H9 (cell line): ENCODE data around the gene KATNB1. TPM values are rescaled to one million over a fixed set of nuclear protein-coding genes. Genes with fewer than 3 reads are reported as not detected.

Experiments used
- DNase-seq: peaks from one replicate; pipeline ENCODE4 v3.0.0-alpha.2; 2017
- H2AFZ ChIP-seq: one replicate; pipeline ENCODE4 v1.6.1; 2013; ENCODE audit warnings: mild to moderate bottlenecking, low read length, control low read depth, moderate library complexity
- H2AK5ac ChIP-seq: 2 replicates; pipeline ENCODE4 v1.6.1; 2013; ENCODE audit warnings: low read length, control low read depth, mixed read lengths; ENCODE audit not compliant: insufficient read length
- H2BK120ac ChIP-seq: one replicate; pipeline ENCODE4 v1.6.1; 2013; ENCODE audit warnings: low read depth, mild to moderate bottlenecking, low read length, control low read depth, inconsistent platforms; ENCODE audit not compliant: poor library complexity, severe bottlenecking
- H2BK12ac ChIP-seq: 2 replicates; pipeline ENCODE4 v1.6.1; 2013; ENCODE audit warnings: low read length, control low read depth, mixed read lengths, low read depth; ENCODE audit not compliant: insufficient read length
- H2BK15ac ChIP-seq: 2 replicates; pipeline ENCODE4 v1.6.1; 2013; ENCODE audit warnings: low read depth, low read length, control low read depth
- H2BK20ac ChIP-seq: one replicate; pipeline ENCODE4 v1.6.1; 2013; ENCODE audit warnings: low read depth, mild to moderate bottlenecking, low read length, control low read depth, inconsistent platforms; ENCODE audit not compliant: poor library complexity, severe bottlenecking
- H2BK5ac ChIP-seq: 2 replicates; pipeline ENCODE4 v1.6.1; 2013; ENCODE audit warnings: low read length, control low read depth, mixed read lengths; ENCODE audit not compliant: insufficient read length
- H3K14ac ChIP-seq: 2 replicates; pipeline ENCODE4 v1.6.1; 2013; ENCODE audit warnings: low read length, control low read depth; ENCODE audit not compliant: insufficient read depth
- H3K18ac ChIP-seq: 2 replicates; pipeline ENCODE4 v1.6.1; 2013; ENCODE audit warnings: low read depth, mild to moderate bottlenecking, mixed read lengths, low read length, control low read depth; ENCODE audit not compliant: insufficient read length
- H3K23ac ChIP-seq: 2 replicates; pipeline ENCODE4 v1.6.1; 2013; ENCODE audit warnings: low read length, control low read depth, mixed read lengths, low read depth; ENCODE audit not compliant: insufficient read length
- H3K23me2 ChIP-seq: 2 replicates; pipeline ENCODE4 v1.6.1; 2013; ENCODE audit warnings: low read depth, mild to moderate bottlenecking, mixed read lengths, low read length, control low read depth; ENCODE audit not compliant: insufficient read length, poor library complexity, severe bottlenecking
- H3K27ac ChIP-seq: 2 replicates; pipeline ENCODE4 v1.5.1; 2013; ENCODE audit warnings: low read length, control low read depth, mixed read lengths, low read depth; ENCODE audit not compliant: insufficient read length
- H3K27me3 ChIP-seq: 2 replicates; pipeline ENCODE4 v1.6.1; 2013; ENCODE audit warnings: low read length, control low read depth, inconsistent platforms; ENCODE audit not compliant: insufficient read depth
- H3K4ac ChIP-seq: 2 replicates; pipeline ENCODE4 v1.6.1; 2013; ENCODE audit warnings: low read depth, mild to moderate bottlenecking, control low read depth, inconsistent platforms, low read length, moderate library complexity
- H3K4me1 ChIP-seq: 2 replicates; pipeline ENCODE4 v1.6.1; 2013; ENCODE audit warnings: low read length, control low read depth, inconsistent platforms; ENCODE audit not compliant: insufficient read depth
- H3K4me2 ChIP-seq: 2 replicates; pipeline ENCODE4 v1.6.1; 2013; ENCODE audit warnings: low read length, control low read depth, mixed read lengths; ENCODE audit not compliant: insufficient read length, insufficient read depth
- H3K56ac ChIP-seq: 2 replicates; pipeline ENCODE4 v1.6.1; 2013; ENCODE audit warnings: low read depth, mild to moderate bottlenecking, mixed read lengths, low read length, control low read depth; ENCODE audit not compliant: insufficient read length
- H3K79me1 ChIP-seq: 2 replicates; pipeline ENCODE4 v1.6.1; 2013; ENCODE audit warnings: low read depth, mild to moderate bottlenecking, moderate library complexity, low read length, control low read depth, inconsistent platforms; ENCODE audit not compliant: insufficient read depth, poor library complexity, severe bottlenecking
- H3K79me2 ChIP-seq: 2 replicates; pipeline ENCODE4 v1.6.1; 2013; ENCODE audit warnings: low read length, control low read depth, inconsistent platforms; ENCODE audit not compliant: insufficient read depth
- H3K9ac ChIP-seq: 2 replicates; pipeline ENCODE4 v1.6.1; 2013; ENCODE audit warnings: low read length, control low read depth, mixed read lengths; ENCODE audit not compliant: insufficient read length; ENCODE audit errors: extremely low read depth
- H3K9me3 ChIP-seq: one replicate; pipeline ENCODE4 v1.6.1; 2013; ENCODE audit warnings: low read depth, low read length, inconsistent platforms; ENCODE audit not compliant: control insufficient read depth
- H3T11ph ChIP-seq: one replicate; pipeline ENCODE4 v1.6.1; 2013; ENCODE audit warnings: mild to moderate bottlenecking, low read length, control low read depth, inconsistent platforms
- H4K20me1 ChIP-seq: one replicate; pipeline ENCODE4 v1.6.1; 2013; ENCODE audit not compliant: control insufficient read depth, insufficient read length, insufficient read depth
- H4K5ac ChIP-seq: 2 replicates; pipeline ENCODE4 v1.6.1; 2013; ENCODE audit warnings: low read depth, mild to moderate bottlenecking, mixed read lengths, low read length, control low read depth; ENCODE audit not compliant: insufficient read length
- H4K8ac ChIP-seq: replicated peaks from 2 replicates; pipeline ENCODE4 v1.6.1; 2013; ENCODE audit warnings: low read length, control low read depth, mixed read lengths, low read depth; ENCODE audit not compliant: insufficient read length
- H4K91ac ChIP-seq: 2 replicates; pipeline ENCODE4 v1.6.1; 2013; ENCODE audit warnings: low read depth, mild to moderate bottlenecking, moderate library complexity, mixed read lengths, low read length, control low read depth; ENCODE audit not compliant: insufficient read length
- H3K27ac Mint-ChIP-seq, 3 experiments: 2 replicates in 2 of 3; 3 replicates in 1 of 3; pipeline ENCODE4 v1.8.0; 2020 to 2021; ENCODE audit warnings: mixed read lengths in 3 of 3, mild to moderate bottlenecking in 1 of 3, moderate library complexity in 1 of 3
- H3K27me3 Mint-ChIP-seq: 2 replicates; pipeline ENCODE4 v1.8.0; 2021; ENCODE audit warnings: low read depth, mild to moderate bottlenecking, moderate library complexity, mixed read lengths
- H3K36me3 Mint-ChIP-seq, 3 experiments: 2 replicates in 2 of 3; 3 replicates in 1 of 3; pipeline ENCODE4 v1.8.0; 2020 to 2021; ENCODE audit warnings: low read depth in 3 of 3, mixed read lengths in 3 of 3; ENCODE audit not compliant: insufficient read depth in 1 of 3
- H3K4me1 Mint-ChIP-seq, 2 experiments: 2 replicates each; pipeline ENCODE4 v1.8.0; 2020; ENCODE audit warnings: mixed read lengths in 2 of 2
- H3K4me3 Mint-ChIP-seq, 2 experiments: 2 replicates in 1 of 2; 3 replicates in 1 of 2; pipeline ENCODE4 v1.8.0; 2020 to 2021; ENCODE audit warnings: mild to moderate bottlenecking in 2 of 2, mixed read lengths in 2 of 2, moderate library complexity in 1 of 2
- H3K9me3 Mint-ChIP-seq, 2 experiments: 2 replicates in 1 of 2; 3 replicates in 1 of 2; pipeline ENCODE4 v1.8.0; 2020; ENCODE audit warnings: mild to moderate bottlenecking in 2 of 2, mixed read lengths in 2 of 2, moderate library complexity in 1 of 2
- WGBS: extraction: QIAGEN DNeasy Blood & Tissue Kit; methylation state at CpG from one replicate; pipeline ENCODE4 v1.1.7; 2013; ENCODE audit warnings: missing lambda C conversion rate, low lambda C conversion rate, mixed read lengths; ENCODE audit not compliant: insufficient read length; ENCODE audit errors: extremely low coverage; 5-methylcytosine and 5-hydroxymethylcytosine counted together
- total RNA-seq: library from RNA; stranded (reverse); gene quantifications from 2 replicates; pipeline ENCODE4 v1.2.1, GENCODE V29; 2021
- TF ChIP-seq, protein P1 (sequence below): fragments of 200-600 bp; sonication (generic); conservative IDR thresholded peaks from 3 replicates; pipeline ENCODE4 v1.8.0; 2021; ENCODE audit warnings: antibody characterized with exemption, mild to moderate bottlenecking

Gene KATNB1
- total RNA-seq, 1 experiment from 2014 or later = 29.9 TPM

DNA sequence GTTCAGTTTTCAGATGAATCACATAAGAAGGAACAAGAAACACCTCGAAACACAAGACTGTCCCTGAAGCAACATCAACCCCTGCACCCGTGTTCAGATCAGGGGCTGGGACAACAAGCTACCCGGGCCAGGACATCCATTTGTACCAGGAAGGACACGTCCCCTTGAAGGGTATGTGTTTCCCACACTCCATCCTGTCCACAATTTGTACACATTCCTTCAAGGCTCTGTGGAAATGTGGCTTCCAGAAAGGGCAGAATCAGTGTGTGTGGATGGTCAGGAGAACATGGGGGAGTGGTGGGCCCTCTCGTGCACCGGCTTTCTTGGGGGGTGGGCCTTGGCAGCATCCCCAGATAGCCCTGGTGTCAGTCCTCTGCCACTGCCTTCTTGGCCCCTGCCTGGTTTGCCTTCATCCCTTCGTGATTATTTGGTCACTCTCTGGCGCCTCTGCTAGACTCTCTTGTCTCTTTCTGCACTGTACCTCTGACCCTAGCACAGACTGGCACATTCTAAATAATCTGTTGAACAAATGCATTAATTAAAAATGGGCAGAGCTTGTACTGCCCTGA, 56.4 kb downstream of the KATNB1 start:
- no peaks in the 10 kb centered on the region for H3K4me1 ChIP-seq
- H2BK12ac ChIP-seq = no peak overlapping the region
- WGBS = no CpG with 5 or more reads among the region's 8 CpGs
- Mint-ChIP-seq H3K27me3 (no peaks in the 10 kb centered on the region; the same call in none of the 2 replicates), H3K4me1 (peaks cover 3 to 12% of the 10 kb centered on the region in 2 experiments), H3K4me3 (no peak overlapping the region), H3K9me3 (no peaks in the 10 kb centered on the region; a peak in 1 of 5 replicates), H3K27ac (no peak overlapping the region; a peak in 2 of 7 replicates), H3K36me3 (no peaks in the 10 kb centered on the region)
- no peaks in the 10 kb centered on the region for H3K79me2 ChIP-seq
- H3K14ac ChIP-seq = no peak overlapping the region
- H3K27me3 ChIP-seq = no peaks in the 10 kb centered on the region
- H2BK20ac ChIP-seq = no peak overlapping the region
- no peak overlapping the region for H3K18ac ChIP-seq
- no peak overlapping the region for H3K27ac ChIP-seq
- no peak overlapping the region for H2BK5ac ChIP-seq
- no peak overlapping the region for H3K9ac ChIP-seq
- H3K56ac ChIP-seq = no peak overlapping the region
- no peak overlapping the region for H2BK15ac ChIP-seq
- no peaks in the 10 kb centered on the region for H3K23me2 ChIP-seq
- no peak overlapping the region for H4K91ac ChIP-seq
- H3K9me3 ChIP-seq = no peaks in the 10 kb centered on the region
- no peaks in the 10 kb centered on the region for H4K20me1 ChIP-seq
- H2AK5ac ChIP-seq = no peak overlapping the region
- H3K4me2 ChIP-seq = no peak overlapping the region
- no peak overlapping the region for H4K5ac ChIP-seq
- H3K23ac ChIP-seq = no peak overlapping the region
- H3K4ac ChIP-seq = no peak overlapping the region
- H2AFZ ChIP-seq = no peak overlapping the region
- DNase-seq = no peak
- TF ChIP-seq, protein P1, sequence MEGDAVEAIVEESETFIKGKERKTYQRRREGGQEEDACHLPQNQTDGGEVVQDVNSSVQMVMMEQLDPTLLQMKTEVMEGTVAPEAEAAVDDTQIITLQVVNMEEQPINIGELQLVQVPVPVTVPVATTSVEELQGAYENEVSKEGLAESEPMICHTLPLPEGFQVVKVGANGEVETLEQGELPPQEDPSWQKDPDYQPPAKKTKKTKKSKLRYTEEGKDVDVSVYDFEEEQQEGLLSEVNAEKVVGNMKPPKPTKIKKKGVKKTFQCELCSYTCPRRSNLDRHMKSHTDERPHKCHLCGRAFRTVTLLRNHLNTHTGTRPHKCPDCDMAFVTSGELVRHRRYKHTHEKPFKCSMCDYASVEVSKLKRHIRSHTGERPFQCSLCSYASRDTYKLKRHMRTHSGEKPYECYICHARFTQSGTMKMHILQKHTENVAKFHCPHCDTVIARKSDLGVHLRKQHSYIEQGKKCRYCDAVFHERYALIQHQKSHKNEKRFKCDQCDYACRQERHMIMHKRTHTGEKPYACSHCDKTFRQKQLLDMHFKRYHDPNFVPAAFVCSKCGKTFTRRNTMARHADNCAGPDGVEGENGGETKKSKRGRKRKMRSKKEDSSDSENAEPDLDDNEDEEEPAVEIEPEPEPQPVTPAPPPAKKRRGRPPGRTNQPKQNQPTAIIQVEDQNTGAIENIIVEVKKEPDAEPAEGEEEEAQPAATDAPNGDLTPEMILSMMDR = no peak
- no peaks in the 10 kb centered on the region for H3K79me1 ChIP-seq
- H3T11ph ChIP-seq = no peak overlapping the region
- no peak overlapping the region for H4K8ac ChIP-seq
- H2BK120ac ChIP-seq = no peak overlapping the region
